OCI-LY7 (cell line): ENCODE measurements around the gene EHF. TPM values are rescaled to one million over a fixed set of nuclear protein-coding genes. Genes with fewer than 3 reads are reported as not detected.

Source experiments
- BruUV-seq: library from RNA; stranded (reverse); fragments of 400-500 nt; replicated peaks from 2 replicates; lab custom pipeline; 2021; lab: Mats Ljungman, UMichigan
- CTCF ChIA-PET: fragments of 300-600 bp; sonication (Branson Sonifier 250); formaldehyde crosslinking; loops from one replicate; lab custom pipeline; 2022; ENCODE audit warnings: antibody characterized with exemption; ENCODE audit not compliant: unreplicated experiment; lab: Charles Lee
- POLR2A ChIA-PET: fragments of 300-600 bp; sonication (Branson Sonifier 250); formaldehyde crosslinking; loops from one replicate; lab custom pipeline; 2022; ENCODE audit warnings: antibody characterized with exemption; lab: Charles Lee
- DNase-seq: peaks from one replicate; pipeline ENCODE4 v3.0.0-alpha.2; 2015; ENCODE audit warnings: low spot score
- H2AFZ ChIP-seq: fragments of 200-600 bp; sonication (generic), shearing (Covaris generic); 2 replicates; pipeline ENCODE4 v1.6.1; 2014; ENCODE audit warnings: mild to moderate bottlenecking, antibody characterized with exemption, low read length, moderate library complexity
- H3K27ac ChIP-seq: fragments of 200-600 bp; sonication (generic); 2 replicates; pipeline ENCODE4 v1.5.1; 2014; ENCODE audit warnings: mixed run types, low read depth, mild to moderate bottlenecking, moderate library complexity, low read length, inconsistent platforms; ENCODE audit not compliant: poor library complexity, severe bottlenecking
- H3K36me3 ChIP-seq: fragments of 200-600 bp; sonication (generic); 2 replicates; pipeline ENCODE4 v1.6.1; 2014; ENCODE audit warnings: mild to moderate bottlenecking, antibody characterized with exemption, low read length, moderate library complexity, mixed read lengths; ENCODE audit not compliant: insufficient read depth
- H3K4me1 ChIP-seq: fragments of 200-600 bp; sonication (generic); 2 replicates; pipeline ENCODE4 v1.5.1; 2014; ENCODE audit warnings: mild to moderate bottlenecking, low read length; ENCODE audit not compliant: insufficient read depth, poor library complexity, severe bottlenecking
- H3K4me2 ChIP-seq: fragments of 200-600 bp; sonication (generic); 2 replicates; pipeline ENCODE4 v1.6.1; 2014; ENCODE audit warnings: mild to moderate bottlenecking, low read length
- H3K4me3 ChIP-seq: fragments of 200-600 bp; sonication (generic); 2 replicates; pipeline ENCODE4 v1.5.1; 2014; ENCODE audit warnings: mild to moderate bottlenecking, low read depth, low read length; ENCODE audit not compliant: poor library complexity, severe bottlenecking
- H3K79me2 ChIP-seq: fragments of 200-600 bp; sonication (generic); 2 replicates; pipeline ENCODE4 v1.6.1; 2016; ENCODE audit warnings: low read depth, mild to moderate bottlenecking, low read length, moderate library complexity, mixed read lengths; ENCODE audit not compliant: insufficient read depth
- H3K9me2 ChIP-seq: fragments of 200-600 bp; sonication (generic); 2 replicates; pipeline ENCODE4 v1.6.1; 2016; ENCODE audit warnings: mild to moderate bottlenecking, low read length, mixed read lengths; ENCODE audit not compliant: insufficient read depth
- H3K9me3 ChIP-seq: fragments of 200-600 bp; sonication (generic); 2 replicates; pipeline ENCODE4 v1.6.1; 2014; ENCODE audit warnings: mild to moderate bottlenecking, mixed run types, low read length, mixed read lengths
- H4K20me1 ChIP-seq: fragments of 200-600 bp; sonication (generic); 2 replicates; pipeline ENCODE4 v1.6.1; 2014; ENCODE audit warnings: mild to moderate bottlenecking, antibody characterized with exemption, low read length, moderate library complexity, mixed read lengths; ENCODE audit not compliant: insufficient read depth
- EZH2phosphoT487 ChIP-seq: fragments of 200-600 bp; sonication (generic); IDR thresholded peaks from 2 replicates; pipeline ENCODE4 v1.6.1; 2018; ENCODE audit warnings: low read depth, borderline replicate concordance, mild to moderate bottlenecking, mixed run types, antibody characterized with exemption, low read length, moderate library complexity, mixed read lengths
- intact Hi-C: fragments of 100-400 bp; cut with micrococcal nuclease; formaldehyde crosslinking; loops from one replicate; pipeline ENCODE4 v1.10.0; 2022; ENCODE audit not compliant: unreplicated experiment
- total RNA-seq, 2 experiments: library from RNA; depleted of rRNA in 1 of 2; stranded (reverse); fragments of >200 nt in 1 of 2; shearing (Covaris generic) in 1 of 2; gene quantifications; 2 replicates each; pipeline ENCODE4 v1.2.3, GENCODE V29; 2014 to 2022
- TF ChIP-seq, protein P1 (sequence below): fragments of 200-600 bp; sonication (generic); conservative IDR thresholded peaks from 2 replicates; pipeline ENCODE4 v1.5.1; 2014; ENCODE audit warnings: mild to moderate bottlenecking, antibody characterized with exemption, low read length, moderate library complexity, mixed read lengths

Gene EHF
- total RNA-seq, 2 experiments from 2014 or later = not detected

DNA sequence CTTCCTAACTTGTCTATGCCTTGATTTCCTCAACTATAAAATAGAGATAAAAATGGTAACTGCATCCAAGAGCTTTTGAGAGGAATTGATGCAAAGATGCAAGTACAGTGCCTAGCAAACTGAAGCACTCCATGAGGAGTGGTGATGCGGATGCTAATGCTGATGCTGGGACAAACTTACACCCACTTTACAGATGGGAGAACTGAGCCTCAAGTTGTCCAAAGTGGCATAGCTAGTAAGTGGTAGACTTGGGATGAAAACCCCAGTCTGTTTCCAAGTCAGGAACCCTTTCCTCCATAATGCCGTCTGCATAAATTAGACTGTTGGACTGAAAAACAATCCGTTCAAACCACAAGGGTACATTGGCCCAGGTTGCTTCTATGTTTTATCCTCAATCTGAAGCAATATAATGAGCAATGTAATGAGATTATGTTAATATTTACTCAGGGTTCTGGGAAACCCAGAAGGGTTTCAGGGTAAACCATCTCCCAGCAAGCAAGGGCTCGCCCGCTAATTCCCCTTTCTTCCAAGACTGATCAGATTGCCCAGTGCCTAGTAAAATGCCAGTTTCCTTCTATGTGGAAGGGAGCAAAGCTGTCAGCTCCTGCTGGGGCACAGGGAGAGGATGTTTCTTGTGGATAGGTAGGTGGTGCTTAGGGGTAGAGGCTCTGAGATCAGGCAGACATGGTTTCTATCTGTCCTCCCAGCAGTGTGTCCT, 10.4 kb upstream of the EHF start:
- Histone ChIP-seq H3K9me3 (no peaks in the 10 kb centered on the region), H3K36me3 (no peaks in the 10 kb centered on the region), H3K4me3 (no peak overlapping the region), H2AFZ (no peak overlapping the region), H3K4me2 (no peak overlapping the region), H3K9me2 (no peaks in the 10 kb centered on the region), H3K27ac (no peak overlapping the region), H3K4me1 (no peaks in the 10 kb centered on the region), H4K20me1 (no peaks in the 10 kb centered on the region), H3K79me2 (no peaks in the 10 kb centered on the region)
- ChIA-PET CTCF (no interaction called here), POLR2A (no interaction called here)
- intact Hi-C loops = no loop called here
- TF ChIP-seq EZH2phosphoT487 = no peak
- TF ChIP-seq, protein P1, sequence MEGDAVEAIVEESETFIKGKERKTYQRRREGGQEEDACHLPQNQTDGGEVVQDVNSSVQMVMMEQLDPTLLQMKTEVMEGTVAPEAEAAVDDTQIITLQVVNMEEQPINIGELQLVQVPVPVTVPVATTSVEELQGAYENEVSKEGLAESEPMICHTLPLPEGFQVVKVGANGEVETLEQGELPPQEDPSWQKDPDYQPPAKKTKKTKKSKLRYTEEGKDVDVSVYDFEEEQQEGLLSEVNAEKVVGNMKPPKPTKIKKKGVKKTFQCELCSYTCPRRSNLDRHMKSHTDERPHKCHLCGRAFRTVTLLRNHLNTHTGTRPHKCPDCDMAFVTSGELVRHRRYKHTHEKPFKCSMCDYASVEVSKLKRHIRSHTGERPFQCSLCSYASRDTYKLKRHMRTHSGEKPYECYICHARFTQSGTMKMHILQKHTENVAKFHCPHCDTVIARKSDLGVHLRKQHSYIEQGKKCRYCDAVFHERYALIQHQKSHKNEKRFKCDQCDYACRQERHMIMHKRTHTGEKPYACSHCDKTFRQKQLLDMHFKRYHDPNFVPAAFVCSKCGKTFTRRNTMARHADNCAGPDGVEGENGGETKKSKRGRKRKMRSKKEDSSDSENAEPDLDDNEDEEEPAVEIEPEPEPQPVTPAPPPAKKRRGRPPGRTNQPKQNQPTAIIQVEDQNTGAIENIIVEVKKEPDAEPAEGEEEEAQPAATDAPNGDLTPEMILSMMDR = no peak
- DNase-seq = no peak
- BruUV-seq = no TSS peak

DNA sequence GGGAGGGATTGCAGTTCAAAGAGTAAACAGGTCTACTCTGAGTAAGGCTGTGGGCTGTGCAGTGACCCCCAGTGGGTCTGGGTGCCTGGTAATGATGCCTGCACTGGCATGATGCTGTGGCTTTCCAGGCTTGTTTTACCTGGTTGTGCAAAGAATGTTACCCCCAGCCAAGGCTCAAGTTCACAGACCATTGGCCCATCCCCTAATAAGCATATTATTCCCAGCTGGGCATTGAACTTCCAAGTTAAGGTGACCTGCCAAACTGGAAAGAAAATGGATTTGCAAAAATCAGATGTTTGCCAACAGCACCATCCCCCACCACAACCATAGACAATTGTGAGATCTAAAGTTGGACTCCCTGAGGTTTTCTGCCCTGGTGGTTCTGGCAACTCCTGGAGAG, 7.9 kb upstream of the EHF start:
- Histone ChIP-seq H3K9me2 (no peaks in the 10 kb centered on the region), H3K79me2 (no peaks in the 10 kb centered on the region), H3K36me3 (no peaks in the 10 kb centered on the region), H3K9me3 (no peaks in the 10 kb centered on the region), H3K27ac (no peak overlapping the region), H3K4me2 (no peak overlapping the region), H2AFZ (no peak overlapping the region), H3K4me3 (no peak overlapping the region), H4K20me1 (no peaks in the 10 kb centered on the region), H3K4me1 (no peaks in the 10 kb centered on the region)
- no peak for DNase-seq
- BruUV-seq = no TSS peak
- no peak for TF ChIP-seq EZH2phosphoT487
- TF ChIP-seq, protein P1 = no peak
- CTCF ChIA-PET = no interaction called here
- POLR2A ChIA-PET = interaction anchor here (1.2 kb wide), 1 partner anchor 8 kb away, joined by 3 read pairs; the partner anchor contains the start of gene EHF
- intact Hi-C loops = no loop called here

DNA sequence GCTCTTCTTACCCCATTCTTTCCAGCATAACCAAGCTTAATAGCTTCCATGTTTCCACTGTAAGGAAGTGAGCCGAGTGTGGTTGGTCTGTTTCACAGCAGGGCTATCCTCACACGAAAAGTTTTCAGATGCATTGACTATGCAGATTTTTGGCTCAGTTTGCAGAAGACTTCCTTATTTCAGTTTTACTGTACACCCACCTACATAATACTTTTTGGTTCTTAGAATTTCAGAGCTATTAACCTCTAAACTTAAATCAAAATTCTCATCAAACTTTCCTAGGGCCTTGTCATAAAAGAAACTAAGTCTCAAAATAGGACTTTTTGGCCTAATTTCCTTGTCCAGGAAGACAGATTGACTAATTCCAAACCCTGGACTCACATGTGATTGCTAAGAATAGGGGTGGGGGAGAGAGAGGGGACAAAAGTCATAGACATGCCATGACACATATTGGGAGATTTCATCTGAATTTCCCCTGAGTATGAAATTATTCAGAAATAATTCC, 7.3 kb upstream of the EHF start:
- H3K79me2 ChIP-seq = no peaks in the 10 kb centered on the region
- no TSS peak for BruUV-seq
- no peaks in the 10 kb centered on the region for H3K36me3 ChIP-seq
- H4K20me1 ChIP-seq = no peaks in the 10 kb centered on the region
- no peaks in the 10 kb centered on the region for H3K9me2 ChIP-seq
- H2AFZ ChIP-seq = no peak overlapping the region
- no peak overlapping the region for H3K27ac ChIP-seq
- POLR2A ChIA-PET = interaction anchor here (0.6 kb wide), 1 partner anchor 9 kb away, joined by 3 read pairs; no protein-coding TSS in a partner anchor
- no peaks in the 10 kb centered on the region for H3K4me1 ChIP-seq
- TF ChIP-seq EZH2phosphoT487 = no peak
- TF ChIP-seq, protein P1 = no peak
- no peaks in the 10 kb centered on the region for H3K9me3 ChIP-seq
- intact Hi-C loops = no loop called here
- DNase-seq = no peak
- CTCF ChIA-PET = no interaction called here
- no peak overlapping the region for H3K4me3 ChIP-seq
- no peak overlapping the region for H3K4me2 ChIP-seq
